DND-41 (cell line): ENCODE data around the gene ADAMTSL2.

ENCODE experiments used
- CTCF ChIP-seq: IDR thresholded peaks from 2 replicates; pipeline ENCODE4 v1.5.1; 2012; ENCODE audit warnings: borderline replicate concordance, low read length, moderate library complexity, mild to moderate bottlenecking; ENCODE audit not compliant: poor library complexity, severe bottlenecking; ENCODE audit errors: extremely low read depth
- EZH2 ChIP-seq: IDR thresholded peaks from 3 replicates; pipeline ENCODE4 v1.6.1; 2012; ENCODE audit warnings: borderline replicate concordance, low read depth, mild to moderate bottlenecking, moderate library complexity, low read length, inconsistent platforms; ENCODE audit not compliant: severe bottlenecking

- TF ChIP-seq CTCF (no peak), EZH2 (no peak)
Measured at GRCh38 chr9:133566817-133567216, 32.3 kb downstream of the ADAMTSL2 start.
